Measurements from ENCODE around the gene CDC42. TPM values are rescaled to one million over a fixed set of nuclear protein-coding genes. Genes with fewer than 3 reads are reported as not detected.

Gene CDC42
- total and polyA plus RNA-seq, 7 experiments from 2014 or later, result 186 to 427 (median 305) TPM

DNA sequence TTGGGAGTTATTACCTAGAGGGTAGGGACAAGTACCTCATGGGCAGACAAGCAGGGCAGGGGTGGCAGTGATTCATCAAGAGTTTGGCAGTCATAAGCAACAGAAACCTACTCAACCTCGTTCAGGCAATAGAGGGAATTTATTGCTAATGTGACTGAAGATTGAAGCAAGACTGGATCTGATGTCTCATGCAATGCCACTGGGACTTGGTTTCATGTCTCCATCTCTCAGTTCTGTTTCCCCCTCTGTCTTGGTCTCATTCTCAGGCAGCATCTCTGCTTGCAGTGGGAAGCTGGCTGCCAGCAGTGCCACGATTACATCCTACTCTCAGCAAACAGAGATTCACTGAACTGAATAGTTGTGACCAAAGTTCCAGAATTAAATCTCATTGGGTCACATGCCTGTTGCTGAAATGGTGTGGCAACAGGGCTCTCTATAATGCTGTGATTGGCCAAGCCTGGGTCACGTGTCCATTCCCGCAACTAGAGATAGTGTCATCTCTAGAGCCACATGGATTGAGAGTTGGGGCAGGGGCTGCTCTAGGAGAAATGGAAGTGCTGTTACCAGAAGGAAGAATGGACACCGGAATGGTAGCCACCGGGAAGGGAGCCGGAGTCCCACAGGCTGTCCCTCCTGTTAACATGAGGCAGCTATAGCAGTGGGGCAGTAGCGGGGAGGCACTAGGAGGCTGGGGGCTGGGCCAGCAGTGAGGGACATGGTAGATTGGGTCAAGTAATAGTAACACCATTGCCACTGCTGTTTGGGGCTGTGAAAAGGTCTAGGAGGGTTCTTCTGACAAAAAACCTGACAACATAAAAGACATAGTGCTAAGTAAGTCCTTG, 3.9 kb upstream of the CDC42 start:
- Histone ChIP-seq H3K9me3 (ENCODE audit: control insufficient read depth in 2 of 3, low read length in 3 of 3) (no peaks in the 10 kb centered on the region), H3K4me1 (ENCODE audit: control insufficient read depth in 2 of 2, insufficient read depth in 2 of 2, low read length in 2 of 2) (peaks cover 5 to 30% of the 10 kb centered on the region in 2 donors), H3K36me3 (ENCODE audit: control insufficient read depth in 2 of 3, insufficient read depth in 3 of 3, low read length in 3 of 3) (no peaks in the 10 kb centered on the region), H3K4me3 (ENCODE audit: low read length) (no peak overlapping the region), H3K27me3 (ENCODE audit: control insufficient read depth in 2 of 2, insufficient read depth in 2 of 2, low read length in 2 of 2) (no peaks in the 10 kb centered on the region), H3K27ac (ENCODE audit: low read depth, low read length) (no peak overlapping the region)
- Mint-ChIP-seq H3K27me3 (peaks cover 0 to 2% (median 0%) of the 10 kb centered on the region in 5 donors), H3K4me1 (peaks cover 37 to 65% (median 44%) of the 10 kb centered on the region in 7 donors), H3K9me3 (peaks cover 0 to 11% (median 4%) of the 10 kb centered on the region in 11 donors), H3K27ac (peak overlapping the region in 8 of 9 donors; percentile 15 to 80 (median 57)), H3K36me3 (peaks cover 0 to 11% (median 5%) of the 10 kb centered on the region in 5 donors), H3K4me3 (peak overlapping the region in 4 of 10 donors; percentile 11 to 30 (median 18))
- ATAC-seq (no peak), DNase-seq (no peak)
- CTCF ChIA-PET, result interaction anchor here (1.6 to 4.7 kb wide), 2 partner anchors 8 to 18 kb away, joined by 5 to 27 read pairs; no protein-coding TSS in a partner anchor
- intact Hi-C loops (cut with micrococcal nuclease), result no loop called here
- POLR2A ChIA-PET, result interaction anchor here (0.7 to 16.8 kb wide), 3 partner anchors 16 to 31 kb away, joined by 3 to 774 read pairs (median 7); no protein-coding TSS in a partner anchor

DNA sequence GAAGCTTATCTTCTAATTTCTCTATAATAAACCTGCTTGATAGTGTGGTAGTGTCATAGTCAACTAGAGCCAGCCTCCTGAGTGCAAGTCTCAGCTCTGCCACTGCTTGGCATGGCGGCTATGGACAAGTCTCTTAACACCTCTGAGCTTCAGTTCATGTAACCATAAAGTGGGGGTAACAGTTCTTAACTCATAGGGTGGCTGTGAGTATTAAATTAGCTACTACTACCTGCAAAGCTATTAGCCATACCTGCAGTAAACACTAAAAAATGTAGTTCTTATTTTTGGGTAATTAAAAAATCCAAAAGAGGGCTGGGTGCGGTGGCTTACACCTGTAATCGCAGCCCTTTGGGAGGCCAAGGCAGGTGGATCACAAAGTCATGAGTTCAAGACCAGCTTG, 2.2 kb upstream of the CDC42 start:
- Mint-ChIP-seq H3K4me3 (peak overlapping the region in 4 of 10 donors; percentile 17 to 45 (median 28)), H3K9me3 (peaks cover 0 to 9% (median 2%) of the 10 kb centered on the region in 11 donors), H3K27ac (peak overlapping the region in 4 of 9 donors; percentile 52 to 65 (median 57)), H3K27me3 (peaks cover 0 to 2% (median 0%) of the 10 kb centered on the region in 5 donors), H3K4me1 (peaks cover 37 to 65% (median 45%) of the 10 kb centered on the region in 7 donors), H3K36me3 (peaks cover 0 to 18% (median 9%) of the 10 kb centered on the region in 5 donors)
- DNase-seq, result no peak
- Histone ChIP-seq H3K27me3 (ENCODE audit: control insufficient read depth in 2 of 2, insufficient read depth in 2 of 2, low read length in 2 of 2) (no peaks in the 10 kb centered on the region), H3K4me3 (ENCODE audit: low read length) (no peak overlapping the region), H3K27ac (ENCODE audit: low read depth, low read length) (no peak overlapping the region), H3K9me3 (ENCODE audit: control insufficient read depth in 2 of 3, low read length in 3 of 3) (no peaks in the 10 kb centered on the region), H3K36me3 (ENCODE audit: control insufficient read depth in 2 of 3, insufficient read depth in 3 of 3, low read length in 3 of 3) (peaks cover 0 to 2% (median 0%) of the 10 kb centered on the region in 3 experiments), H3K4me1 (ENCODE audit: control insufficient read depth in 2 of 2, insufficient read depth in 2 of 2, low read length in 2 of 2) (peaks cover 18 to 28% of the 10 kb centered on the region in 2 donors)
- ChIA-PET POLR2A (interaction anchor here (0.8 to 16.8 kb wide), 3 partner anchors 17 to 27 kb away, joined by 3 to 774 read pairs (median 28); no protein-coding TSS in a partner anchor), CTCF (interaction anchor here (4.7 kb wide), 1 partner anchor 10 kb away, joined by 27 read pairs; no protein-coding TSS in a partner anchor)
- intact Hi-C loops (cut with micrococcal nuclease), result loop anchor here in 1 of 2 donors (5.0 kb wide), 1 partner anchor 37 kb away; no protein-coding TSS in a partner anchor
- no peak for ATAC-seq

DNA sequence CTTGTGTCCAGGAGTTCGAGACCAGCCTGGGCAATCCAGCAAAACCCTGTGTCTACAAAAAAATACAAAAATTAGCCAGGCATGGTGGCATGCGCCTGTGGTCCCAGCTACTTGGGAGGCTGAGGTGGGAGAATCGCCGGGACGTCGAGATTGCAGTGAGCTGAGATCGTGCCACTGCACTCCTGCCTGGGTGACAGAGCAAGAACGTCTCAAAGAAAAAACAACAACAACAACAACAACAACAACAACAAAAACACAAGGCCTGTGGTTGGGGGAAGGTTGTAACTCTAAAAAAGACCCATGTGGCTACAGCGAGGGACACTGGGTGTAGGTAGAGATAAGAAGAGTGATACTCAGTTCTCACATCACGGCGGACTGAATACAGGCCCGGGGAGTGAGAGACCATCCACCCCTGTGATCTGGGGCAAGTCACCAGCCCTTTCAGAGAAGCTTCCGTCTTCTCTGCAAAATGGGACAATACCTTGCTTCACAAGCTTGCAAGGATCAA, 848 bp upstream of the CDC42 start:
- no peak for DNase-seq
- peak overlapping the region; percentile 98 for H3K27ac ChIP-seq (ENCODE audit: low read depth, low read length)

DNA sequence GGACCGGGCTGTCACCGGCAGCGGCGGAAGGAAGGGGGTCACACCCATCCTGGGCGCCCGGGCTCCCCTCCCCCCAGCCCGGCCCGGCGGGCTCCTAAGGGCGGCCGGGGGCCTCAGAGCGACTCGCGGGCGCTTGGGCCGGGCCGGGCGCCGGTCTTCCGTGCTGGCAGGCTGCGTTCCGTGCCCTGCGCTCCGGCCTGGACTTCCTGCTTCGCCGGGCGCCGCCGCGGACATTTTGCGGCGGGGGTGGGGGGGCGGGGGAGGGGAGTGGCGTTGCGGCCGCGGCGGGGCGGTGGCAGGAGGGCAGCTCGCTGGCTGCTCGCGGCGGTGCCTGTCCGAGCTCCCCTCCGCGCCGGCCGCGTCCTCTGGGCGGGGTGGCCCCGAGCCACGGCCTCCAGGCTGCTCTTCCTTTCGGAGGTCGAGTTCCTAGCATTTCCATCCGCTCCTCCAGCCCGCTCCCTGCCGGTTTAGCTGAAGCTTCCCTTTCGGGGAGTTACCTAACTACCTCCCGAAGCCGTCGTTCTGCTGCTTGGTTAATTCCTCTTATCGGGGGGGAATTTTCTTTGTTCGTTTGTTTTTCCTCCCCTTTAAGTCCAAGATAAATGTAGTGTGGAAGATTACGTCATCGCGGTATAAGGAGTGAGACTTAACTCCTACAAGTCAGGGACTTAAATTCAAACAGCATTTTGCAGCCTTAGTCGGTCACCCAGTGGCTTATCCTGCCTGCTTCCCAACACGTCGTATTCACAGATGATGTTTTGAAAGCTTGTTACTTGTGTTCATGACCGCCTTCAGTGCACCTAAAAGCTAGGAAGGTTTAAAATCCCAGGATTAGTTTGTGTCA, 730 bp downstream of the CDC42 start:
- ChIA-PET POLR2A (interaction anchor here (1.0 to 16.8 kb wide), 11 partner anchors 13 to 760 kb away, joined by 3 to 774 read pairs (median 11); no protein-coding TSS in a partner anchor), CTCF (interaction anchor here (0.7 to 5.0 kb wide), 7 partner anchors 12 to 34 kb away, joined by 3 to 56 read pairs (median 3); no protein-coding TSS in a partner anchor)
- peak overlapping the region; percentile 91 to 100 (median 99) for H3K27ac Mint-ChIP-seq
- DNase-seq (peak; percentile 56 to 79 (median 62)), ATAC-seq (peak; percentile 49)
- Histone ChIP-seq H3K4me1 (ENCODE audit: control insufficient read depth in 2 of 2, insufficient read depth in 2 of 2, low read length in 2 of 2) (peaks cover 47 to 54% of the 10 kb centered on the region in 2 donors), H3K9me3 (ENCODE audit: control insufficient read depth in 2 of 3, low read length in 3 of 3) (no peaks in the 10 kb centered on the region), H3K4me3 (ENCODE audit: low read length) (peak overlapping the region; percentile 74), H3K27ac (ENCODE audit: low read depth, low read length) (peak overlapping the region; percentile 98), H3K36me3 (ENCODE audit: control insufficient read depth in 2 of 3, insufficient read depth in 3 of 3, low read length in 3 of 3) (peaks cover 0 to 11% (median 7%) of the 10 kb centered on the region in 3 experiments), H3K27me3 (ENCODE audit: control insufficient read depth in 2 of 2, insufficient read depth in 2 of 2, low read length in 2 of 2) (no peaks in the 10 kb centered on the region)
- peaks cover 0 to 31% (median 18%) of the 10 kb centered on the region in 5 donors for H3K36me3 Mint-ChIP-seq
- H3K9me3 Mint-ChIP-seq, result peaks cover 0 to 7% (median 0%) of the 10 kb centered on the region in 11 donors
- peaks cover 0 to 2% (median 0%) of the 10 kb centered on the region in 5 donors for H3K27me3 Mint-ChIP-seq
- H3K4me1 Mint-ChIP-seq, result peaks cover 46 to 80% (median 62%) of the 10 kb centered on the region in 7 donors
- intact Hi-C loops (cut with micrococcal nuclease), result loop anchor here (1.0 to 5.0 kb wide), 3 partner anchors 28 to 40 kb away; no protein-coding TSS in a partner anchor
- H3K4me3 Mint-ChIP-seq, result peak overlapping the region; percentile 96 to 100 (median 99)

More for the DNA sequence above, 848 bp upstream of the CDC42 start:
- H3K9me3 Mint-ChIP-seq, result peaks cover 0 to 7% (median 0%) of the 10 kb centered on the region in 11 donors
- intact Hi-C loops (cut with micrococcal nuclease), result loop anchor here (1.0 to 5.0 kb wide), 7 partner anchors 11 to 401 kb away; partner anchors contain the start of gene USP48 (in 2 of the 2)
- no peak for ATAC-seq
- peaks cover 43 to 72% (median 55%) of the 10 kb centered on the region in 7 donors for H3K4me1 Mint-ChIP-seq
- H3K36me3 Mint-ChIP-seq, result peaks cover 0 to 22% (median 16%) of the 10 kb centered on the region in 5 donors
- Histone ChIP-seq H3K9me3 (ENCODE audit: control insufficient read depth in 2 of 3, low read length in 3 of 3) (no peaks in the 10 kb centered on the region), H3K4me1 (ENCODE audit: control insufficient read depth in 2 of 2, insufficient read depth in 2 of 2, low read length in 2 of 2) (peaks cover 32 to 38% of the 10 kb centered on the region in 2 donors), H3K4me3 (ENCODE audit: low read length) (peak overlapping the region; percentile 74), H3K36me3 (ENCODE audit: control insufficient read depth in 2 of 3, insufficient read depth in 3 of 3, low read length in 3 of 3) (peaks cover 0 to 5% (median 3%) of the 10 kb centered on the region in 3 experiments), H3K27me3 (ENCODE audit: control insufficient read depth in 2 of 2, insufficient read depth in 2 of 2, low read length in 2 of 2) (no peaks in the 10 kb centered on the region)
- CTCF ChIA-PET, result interaction anchor here (0.6 to 5.0 kb wide), 4 partner anchors 8 to 28 kb away, joined by 4 to 56 read pairs (median 16); no protein-coding TSS in a partner anchor
- POLR2A ChIA-PET, result interaction anchor here (0.7 to 16.8 kb wide), 7 partner anchors 15 to 758 kb away, joined by 3 to 774 read pairs (median 6); no protein-coding TSS in a partner anchor
- H3K4me3 Mint-ChIP-seq, result peak overlapping the region; percentile 83 to 92 (median 89)
- H3K27me3 Mint-ChIP-seq, result peaks cover 0 to 2% (median 0%) of the 10 kb centered on the region in 5 donors
- peak overlapping the region; percentile 77 to 97 (median 95) for H3K27ac Mint-ChIP-seq

DNA sequence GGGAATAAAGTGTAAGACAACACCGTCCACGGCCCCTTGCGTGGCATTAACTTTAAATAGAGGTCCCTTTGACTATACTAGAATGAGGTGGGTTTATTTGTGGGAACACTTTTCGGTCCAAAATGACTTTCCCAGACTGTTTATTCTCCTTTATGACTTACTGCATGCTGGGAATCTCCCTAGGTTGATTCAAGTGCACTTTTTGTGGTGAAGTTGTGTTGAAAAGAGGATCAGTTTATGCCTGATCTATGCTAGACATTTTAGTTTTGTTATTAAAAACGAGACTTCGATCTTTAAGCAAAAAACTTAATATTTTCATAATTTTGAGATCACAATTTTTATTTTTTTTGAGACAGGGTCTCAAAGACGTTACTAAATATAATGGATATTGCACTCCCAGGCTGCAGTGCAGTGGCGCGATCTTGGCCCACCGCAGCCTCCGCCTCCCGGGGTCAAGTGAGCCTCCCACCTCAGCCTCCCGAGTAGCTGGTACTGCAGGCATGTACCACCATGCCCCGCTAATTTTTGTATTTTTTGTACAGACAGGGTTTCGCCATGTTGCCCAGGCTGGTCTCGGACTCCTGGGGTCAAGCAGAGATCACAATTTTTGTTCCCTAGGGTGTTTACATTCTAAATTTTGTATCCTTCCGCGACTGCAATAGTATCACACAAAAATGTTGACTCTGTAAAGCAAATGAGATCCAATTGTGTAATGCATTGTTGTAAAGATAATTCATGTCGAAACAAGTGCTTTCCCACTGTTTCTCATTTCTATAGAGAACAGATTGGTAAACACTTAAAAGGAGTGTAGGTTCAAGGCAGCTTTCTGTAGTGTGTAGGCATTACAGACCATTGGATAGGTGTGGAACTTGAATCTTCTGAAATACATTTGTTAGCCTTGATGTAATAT, 1.6 kb downstream of the CDC42 start:
- ChIA-PET CTCF (interaction anchor here (0.6 to 5.0 kb wide), 6 partner anchors 14 to 40 kb away, joined by 3 to 56 read pairs (median 4); no protein-coding TSS in a partner anchor), POLR2A (interaction anchor here (1.0 to 16.8 kb wide), 8 partner anchors 12 to 51 kb away, joined by 3 to 774 read pairs (median 12); no protein-coding TSS in a partner anchor)
- Histone ChIP-seq H3K36me3 (ENCODE audit: control insufficient read depth in 2 of 3, insufficient read depth in 3 of 3, low read length in 3 of 3) (peaks cover 0 to 11% (median 7%) of the 10 kb centered on the region in 3 experiments), H3K27me3 (ENCODE audit: control insufficient read depth in 2 of 2, insufficient read depth in 2 of 2, low read length in 2 of 2) (no peaks in the 10 kb centered on the region), H3K4me3 (ENCODE audit: low read length) (peak overlapping the region; percentile 72), H3K4me1 (ENCODE audit: control insufficient read depth in 2 of 2, insufficient read depth in 2 of 2, low read length in 2 of 2) (peaks cover 49 to 50% of the 10 kb centered on the region in 2 donors), H3K9me3 (ENCODE audit: control insufficient read depth in 2 of 3, low read length in 3 of 3) (no peaks in the 10 kb centered on the region), H3K27ac (ENCODE audit: low read depth, low read length) (peak overlapping the region; percentile 98)
- DNase-seq (peak in 1 of 9 donors; percentile 38), ATAC-seq (no peak)
- Mint-ChIP-seq H3K27me3 (peaks cover 0 to 2% (median 0%) of the 10 kb centered on the region in 5 donors), H3K4me3 (peak overlapping the region; percentile 96 to 100 (median 99)), H3K9me3 (peaks cover 0 to 7% (median 0%) of the 10 kb centered on the region in 11 donors), H3K36me3 (peaks cover 0 to 31% (median 18%) of the 10 kb centered on the region in 5 donors), H3K4me1 (peaks cover 37 to 76% (median 57%) of the 10 kb centered on the region in 7 donors), H3K27ac (peak overlapping the region; percentile 91 to 100 (median 99))
- intact Hi-C loops (cut with micrococcal nuclease), result loop anchor here (1.0 to 5.0 kb wide), 4 partner anchors 15 to 39 kb away; no protein-coding TSS in a partner anchor

Data from naive thymus-derived CD4-positive, alpha-beta T cell (primary cell).